ENCODE measurements around the gene PFKFB3. TPM values are rescaled to one million over a fixed set of nuclear protein-coding genes. Genes with fewer than 3 reads are reported as not detected.

Gene PFKFB3
- total and polyA plus RNA-seq, 9 of the 15 experiments (the other 6 are each of a cell fraction or from before 2014, with no cell fraction given): 0.46 to 21.6 (median 7.8) TPM

- Histone ChIP-seq H3K27me3 (ENCODE audit: control insufficient read depth in 2 of 2, insufficient read depth in 2 of 2, low read length in 2 of 2) (no peaks in the 10 kb centered on the region), H3K79me2 (ENCODE audit: control insufficient read depth, insufficient read depth, low read length) (peaks cover 53% of the 10 kb centered on the region), H3K9me1 (ENCODE audit: control insufficient read depth, insufficient read depth, low read length) (peaks cover 6% of the 10 kb centered on the region), H3K4me1 (replicated peaks in 1 of 2; ENCODE audit: control insufficient read depth in 2 of 2, insufficient read depth in 2 of 2, low read length in 2 of 2) (peaks cover 0 to 25% of the 10 kb centered on the region in 2 experiments; a peak in 2 of 5 replicates), H3K9me3 (replicated peaks; ENCODE audit: control insufficient read depth, insufficient read depth, low read depth, low read length) (no peaks in the 10 kb centered on the region), H3K4me2 (ENCODE audit: insufficient read depth, low read length) (no peak overlapping the region), H3K4me3 (no peak overlapping the region), H4K20me1 (replicated peaks; ENCODE audit: control insufficient read depth, insufficient read depth, low read length) (peaks cover 67% of the 10 kb centered on the region), H3K9ac (ENCODE audit: insufficient read depth in 1 of 2, low read depth in 2 of 2, low read length in 2 of 2) (peak overlapping the region in 1 of 2 experiments; percentile 75; a peak in 2 of 4 replicates), H2AFZ (ENCODE audit: low read depth, low read length) (no peak overlapping the region), H3K27ac (ENCODE audit: extremely low read depth, low read depth, low read length) (no peak overlapping the region), H3K36me3 (ENCODE audit: control insufficient read depth, insufficient read depth, low read length) (peaks cover 14% of the 10 kb centered on the region; the same call in 2 of the 3 replicates)
- CTCF ChIA-PET (ENCODE audit: low intra/inter-chr PET ratio): no interaction called here
- WGBS (ENCODE audit: insufficient coverage, low coverage, missing lambda C conversion rate): 75% methylated on average over 9 of the region's 9 CpGs
- no peak for TF ChIP-seq SRSF3 (IDR thresholded peaks at IDR 0.05; ENCODE audit: insufficient read depth, low read length)
- TF ChIP-seq ZBTB33 (CRISPR knock-in tag; IDR thresholded peaks at IDR 0.05): 0 out of 2 replicates have a peak, but pooled peaks have one; percentile 20
- intact Hi-C loops (cut with micrococcal nuclease): no loop called here
- POLR2A ChIA-PET: interaction anchor here (1.0 to 1.6 kb wide), 2 partner anchors 10 to 14 kb away, joined by 3 to 9 read pairs; no protein-coding TSS in a partner anchor
- DNase-seq (ENCODE audit: extremely low read depth in 1 of 4, low spot score in 3 of 4): no peak
- in situ Hi-C loops (cut with MboI): no loop called here
- FAIRE-seq: no peak
- no TSS peak for BruUV-seq (replicated peaks)
- no peak for ATAC-seq
Measured at GRCh38 chr10:6177880-6178281, 24.9 kb upstream of the PFKFB3 start.

DNA sequence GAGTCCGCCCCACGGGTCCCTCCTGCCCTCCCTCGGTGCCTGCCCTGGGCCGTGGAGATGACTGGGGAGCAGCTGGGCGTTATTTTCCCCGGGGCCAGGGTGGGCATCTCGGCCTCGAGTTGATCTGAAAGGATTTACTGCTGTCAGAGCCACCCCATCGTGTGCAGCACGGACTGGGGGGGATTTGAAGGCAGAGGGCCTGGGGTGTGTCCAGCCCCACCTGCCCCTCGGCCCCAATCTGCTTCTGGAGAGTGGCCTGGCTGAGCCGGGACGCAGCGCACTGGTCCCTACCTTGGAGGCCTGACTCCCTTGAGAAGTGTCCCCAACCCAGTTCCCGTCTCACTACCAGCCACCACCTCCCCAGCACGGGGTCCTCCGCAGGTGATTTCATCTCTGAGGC, 24.2 kb upstream of the PFKFB3 start:
- 70% methylated on average over 13 of the region's 17 CpGs for WGBS (ENCODE audit: insufficient coverage, low coverage, missing lambda C conversion rate)
- no peak for FAIRE-seq
- H3K27ac ChIP-seq (ENCODE audit: extremely low read depth, low read depth, low read length): no peak overlapping the region
- in situ Hi-C loops (cut with MboI): no loop called here
- ChIA-PET POLR2A (interaction anchor here (0.7 to 1.6 kb wide), 3 partner anchors 11 to 753 kb away, joined by 3 to 9 read pairs (median 3); no protein-coding TSS in a partner anchor), CTCF (ENCODE audit: low intra/inter-chr PET ratio) (no interaction called here)
- intact Hi-C loops (cut with micrococcal nuclease): no loop called here
- H3K27me3 ChIP-seq (ENCODE audit: control insufficient read depth in 2 of 2, insufficient read depth in 2 of 2, low read length in 2 of 2): no peaks in the 10 kb centered on the region
- ATAC-seq: peak; percentile 27; the same call in 2 of the 3 replicates
- peaks cover 0 to 25% of the 10 kb centered on the region in 2 experiments; a peak in 2 of 5 replicates for H3K4me1 ChIP-seq (replicated peaks in 1 of 2; ENCODE audit: control insufficient read depth in 2 of 2, insufficient read depth in 2 of 2, low read length in 2 of 2)
- H3K9me1 ChIP-seq (ENCODE audit: control insufficient read depth, insufficient read depth, low read length): peaks cover 6% of the 10 kb centered on the region
- peak overlapping the region in 1 of 2 experiments; percentile 70; a peak in 1 of 4 replicates for H3K9ac ChIP-seq (ENCODE audit: insufficient read depth in 1 of 2, low read depth in 2 of 2, low read length in 2 of 2)
- H4K20me1 ChIP-seq (replicated peaks; ENCODE audit: control insufficient read depth, insufficient read depth, low read length): peaks cover 61% of the 10 kb centered on the region
- DNase-seq (ENCODE audit: extremely low read depth in 1 of 4, low spot score in 3 of 4): no peak
- H3K4me2 ChIP-seq (ENCODE audit: insufficient read depth, low read length): no peak overlapping the region
- BruUV-seq (replicated peaks): no TSS peak
- peaks cover 46% of the 10 kb centered on the region for H3K79me2 ChIP-seq (ENCODE audit: control insufficient read depth, insufficient read depth, low read length)
- no peak for TF ChIP-seq ETV6 (IDR thresholded peaks at IDR 0.05; ENCODE audit: borderline replicate concordance in 1 of 2, low read depth in 2 of 2, low read length in 1 of 2)
- no peak for TF ChIP-seq ETV6 (CRISPR knock-in tag; IDR thresholded peaks at IDR 0.05; ENCODE audit: borderline replicate concordance)
- TF ChIP-seq TEAD2 (tag; IDR thresholded peaks at IDR 0.05): no peak
- no peak for TF ChIP-seq ZNF551 (CRISPR knock-in tag; IDR thresholded peaks at IDR 0.05)
- no peak for TF ChIP-seq IFI16 (CRISPR knock-in tag; IDR thresholded peaks at IDR 0.05)
- no peak for TF ChIP-seq PURB (CRISPR knock-in tag; IDR thresholded peaks at IDR 0.05; ENCODE audit: low read depth)
- no peak for TF ChIP-seq MYBL2 (IDR thresholded peaks at IDR 0.05; ENCODE audit: low read depth)
- TF ChIP-seq MYBL2 (CRISPR knock-in tag; IDR thresholded peaks at IDR 0.05; ENCODE audit: borderline replicate concordance): no peak
- TF ChIP-seq POLR2G (IDR thresholded peaks at IDR 0.05; ENCODE audit: low read depth, low read length): peak; percentile 59
- no peak for TF ChIP-seq ZNF584 (CRISPR knock-in tag; IDR thresholded peaks at IDR 0.05; ENCODE audit: low read depth)
- H3K9me3 ChIP-seq (replicated peaks; ENCODE audit: control insufficient read depth, insufficient read depth, low read depth, low read length): no peaks in the 10 kb centered on the region
- H3K4me3 ChIP-seq: no peak overlapping the region
- H2AFZ ChIP-seq (ENCODE audit: low read depth, low read length): no peak overlapping the region
- H3K36me3 ChIP-seq (ENCODE audit: control insufficient read depth, insufficient read depth, low read length): peaks cover 13% of the 10 kb centered on the region; the same call in 2 of the 3 replicates
